ENCODE data around the gene FANCM.
"Not testable (repeated sequence)": the region's sequence is repeated elsewhere in the genome, so short reads cannot be mapped to it uniquely, and the experiment has no call there.

FANCM gene

GRCh38 chr14:45125754-45126153, 10.0 kb upstream of the FANCM start:
- Mint-ChIP-seq H3K9me3 (ENCODE audit: low read depth) (no peaks in the 10 kb centered on the region), H3K36me3 (peaks cover 11% of the 10 kb centered on the region)

GRCh38 chr14:45128963-45129629, 6.6 kb upstream of the FANCM start:
- H3K4me3 Mint-ChIP-seq: no peak overlapping the region
- H3K9me3 Mint-ChIP-seq (ENCODE audit: low read depth): no peaks in the 10 kb centered on the region
- H3K27ac Mint-ChIP-seq: no peak overlapping the region
- H3K36me3 Mint-ChIP-seq: peaks cover 5% of the 10 kb centered on the region
- H3K4me1 Mint-ChIP-seq (ENCODE audit: low read depth): peaks cover 25% of the 10 kb centered on the region
- H3K27me3 Mint-ChIP-seq: no peaks in the 10 kb centered on the region

More at GRCh38 chr14:45125754-45126153, 10.0 kb upstream of the FANCM start:
- no peaks in the 10 kb centered on the region for H3K27me3 Mint-ChIP-seq
- no peak overlapping the region for H3K27ac Mint-ChIP-seq
- peaks cover 6% of the 10 kb centered on the region for H3K4me1 Mint-ChIP-seq (ENCODE audit: low read depth)
- no peak overlapping the region for H3K4me3 Mint-ChIP-seq

- Mint-ChIP-seq H3K27ac (peak overlapping the region; percentile 86), H3K4me1 (ENCODE audit: low read depth) (peaks cover 41% of the 10 kb centered on the region), H3K27me3 (no peaks in the 10 kb centered on the region), H3K9me3 (ENCODE audit: low read depth) (no peaks in the 10 kb centered on the region), H3K4me3 (peak overlapping the region; percentile 99), H3K36me3 (no peaks in the 10 kb centered on the region)
Measured at GRCh38 chr14:45133683-45134050, 2.1 kb upstream of the FANCM start.

- no peaks in the 10 kb centered on the region for H3K36me3 Mint-ChIP-seq
- H3K27me3 Mint-ChIP-seq: no peaks in the 10 kb centered on the region
- H3K9me3 Mint-ChIP-seq (ENCODE audit: low read depth): no peaks in the 10 kb centered on the region
- peak within 1 kb of the TSS; percentile 86 for H3K27ac Mint-ChIP-seq
- H3K4me3 Mint-ChIP-seq: peak within 1 kb of the TSS; percentile 99
- H3K4me1 Mint-ChIP-seq (ENCODE audit: low read depth): peaks cover 41% of the 10 kb centered on the region
Measured at GRCh38 chr14:45134051-45134958, 1.4 kb upstream of the FANCM start, which contains the start of gene FKBP3. TSS of gene FKBP3 (minus strand) at chr14:45134481. CDS start at chr14:45134456, 25 bp downstream.

GRCh38 chr14:45135156-45135555, 574 bp upstream of the FANCM start:
- Mint-ChIP-seq H3K9me3 (ENCODE audit: low read depth) (no peaks in the 10 kb centered on the region), H3K4me3 (peak overlapping the region; percentile 99), H3K27me3 (no peaks in the 10 kb centered on the region), H3K27ac (peak overlapping the region; percentile 86), H3K36me3 (peaks cover under 1% of the 10 kb centered on the region), H3K4me1 (ENCODE audit: low read depth) (peaks cover 39% of the 10 kb centered on the region)

- H3K4me3 Mint-ChIP-seq: peak overlapping the region; percentile 99
- peaks cover 36% of the 10 kb centered on the region for H3K4me1 Mint-ChIP-seq (ENCODE audit: low read depth)
- no peaks in the 10 kb centered on the region for H3K9me3 Mint-ChIP-seq (ENCODE audit: low read depth)
- peak overlapping the region; percentile 86 for H3K27ac Mint-ChIP-seq
- H3K36me3 Mint-ChIP-seq: peaks cover 3% of the 10 kb centered on the region
- H3K27me3 Mint-ChIP-seq: no peaks in the 10 kb centered on the region
Measured at GRCh38 chr14:45136399-45136798, 669 bp downstream of the FANCM start.

- H3K4me3 Mint-ChIP-seq: no peak overlapping the region
- no peak overlapping the region for H3K27ac Mint-ChIP-seq
- H3K27me3 Mint-ChIP-seq: no peaks in the 10 kb centered on the region
- H3K4me1 Mint-ChIP-seq (ENCODE audit: low read depth): peaks cover 22% of the 10 kb centered on the region
- no peaks in the 10 kb centered on the region for H3K9me3 Mint-ChIP-seq (ENCODE audit: low read depth)
- H3K36me3 Mint-ChIP-seq: peaks cover 7% of the 10 kb centered on the region
Measured at GRCh38 chr14:45140661-45141187, 5.0 kb downstream of the FANCM start.

- H3K27ac Mint-ChIP-seq; H3K36me3 Mint-ChIP-seq; H3K4me3 Mint-ChIP-seq; H3K27me3 Mint-ChIP-seq; H3K9me3 Mint-ChIP-seq (ENCODE audit: low read depth): not testable (repeated sequence)
- peaks cover 18% of the 10 kb centered on the region for H3K4me1 Mint-ChIP-seq (ENCODE audit: low read depth)
Measured at GRCh38 chr14:45142083-45142482, 6.4 kb downstream of the FANCM start.

GRCh38 chr14:45144658-45145057, 8.9 kb downstream of the FANCM start:
- no peak overlapping the region for H3K4me3 Mint-ChIP-seq
- no peak overlapping the region for H3K27ac Mint-ChIP-seq
- no peaks in the 10 kb centered on the region for H3K27me3 Mint-ChIP-seq
- H3K9me3 Mint-ChIP-seq (ENCODE audit: low read depth): no peaks in the 10 kb centered on the region
- peaks cover 7% of the 10 kb centered on the region for H3K4me1 Mint-ChIP-seq (ENCODE audit: low read depth)
- H3K36me3 Mint-ChIP-seq: peaks cover 9% of the 10 kb centered on the region

- H3K4me3 Mint-ChIP-seq: no peak overlapping the region
- peaks cover 4% of the 10 kb centered on the region for H3K4me1 Mint-ChIP-seq (ENCODE audit: low read depth)
- H3K27ac Mint-ChIP-seq: no peak overlapping the region
- H3K27me3 Mint-ChIP-seq: no peaks in the 10 kb centered on the region
- peaks cover 8% of the 10 kb centered on the region for H3K36me3 Mint-ChIP-seq
- H3K9me3 Mint-ChIP-seq (ENCODE audit: low read depth): no peaks in the 10 kb centered on the region
Measured at GRCh38 chr14:45145214-45145613, 9.5 kb downstream of the FANCM start.

GRCh38 chr14:45149602-45150001, 13.9 kb downstream of the FANCM start:
- no peak overlapping the region for H3K4me3 Mint-ChIP-seq
- peaks cover 6% of the 10 kb centered on the region for H3K36me3 Mint-ChIP-seq

GRCh38 chr14:45150386-45150890, 14.7 kb downstream of the FANCM start:
- no peak overlapping the region for H3K4me3 Mint-ChIP-seq
- no peaks in the 10 kb centered on the region for H3K27me3 Mint-ChIP-seq
- peaks cover 6% of the 10 kb centered on the region for H3K36me3 Mint-ChIP-seq
- H3K27ac Mint-ChIP-seq: no peak overlapping the region
- H3K4me1 Mint-ChIP-seq (ENCODE audit: low read depth): no peaks in the 10 kb centered on the region
- no peaks in the 10 kb centered on the region for H3K9me3 Mint-ChIP-seq (ENCODE audit: low read depth)

More at GRCh38 chr14:45149602-45150001, 13.9 kb downstream of the FANCM start:
- H3K9me3 Mint-ChIP-seq (ENCODE audit: low read depth): no peaks in the 10 kb centered on the region
- no peaks in the 10 kb centered on the region for H3K4me1 Mint-ChIP-seq (ENCODE audit: low read depth)
- no peaks in the 10 kb centered on the region for H3K27me3 Mint-ChIP-seq
- no peak overlapping the region for H3K27ac Mint-ChIP-seq

GRCh38 chr14:45156067-45156466, 20.3 kb downstream of the FANCM start:
- Mint-ChIP-seq H3K4me3 (no peak overlapping the region), H3K4me1 (ENCODE audit: low read depth) (no peaks in the 10 kb centered on the region), H3K27me3 (no peaks in the 10 kb centered on the region), H3K9me3 (ENCODE audit: low read depth) (no peaks in the 10 kb centered on the region), H3K36me3 (no peaks in the 10 kb centered on the region), H3K27ac (no peak overlapping the region)

GRCh38 chr14:45169906-45170305, 34.2 kb downstream of the FANCM start:
- H3K27ac Mint-ChIP-seq: no peak overlapping the region
- no peaks in the 10 kb centered on the region for H3K9me3 Mint-ChIP-seq (ENCODE audit: low read depth)

GRCh38 chr14:45177076-45177475, 41.3 kb downstream of the FANCM start:
- Mint-ChIP-seq H3K4me3 (no peak overlapping the region), H3K36me3 (peaks cover 13% of the 10 kb centered on the region), H3K9me3 (ENCODE audit: low read depth) (no peaks in the 10 kb centered on the region), H3K27me3 (no peaks in the 10 kb centered on the region), H3K4me1 (ENCODE audit: low read depth) (no peaks in the 10 kb centered on the region), H3K27ac (no peak overlapping the region)

More at GRCh38 chr14:45169906-45170305, 34.2 kb downstream of the FANCM start:
- Mint-ChIP-seq H3K4me3 (no peak overlapping the region), H3K27me3 (no peaks in the 10 kb centered on the region), H3K4me1 (ENCODE audit: low read depth) (no peaks in the 10 kb centered on the region), H3K36me3 (peaks cover 10% of the 10 kb centered on the region)

All from activated naive CD8-positive, alpha-beta T cell (primary cell).